HepG2 (cell line): ENCODE data around the gene URB1. TPM values are rescaled to one million over a fixed set of nuclear protein-coding genes. Genes with fewer than 3 reads are reported as not detected.
A peak's percentile ranks its signal among the peaks of the same experiment; 100 is the strongest.

Source experiments
- ADNP ChIP-seq: sonication (generic); formaldehyde crosslinking; IDR thresholded peaks from 2 replicates; pipeline ENCODE4 v1.4.0; 2020; ENCODE audit warnings: missing genetic modification reagents
- JUND ChIP-seq: sonication (generic); formaldehyde crosslinking; IDR thresholded peaks from 2 replicates; pipeline ENCODE4 v1.8.0; 2022; ENCODE audit warnings: mild to moderate bottlenecking, missing genetic modification reagents
- KLF16 ChIP-seq, 2 experiments: sonication (generic) in 1 of 2; formaldehyde crosslinking in 1 of 2; IDR thresholded peaks; 2 replicates each; pipeline versions ENCODE4 v1.6.1 to v1.8.0; 2016 to 2023; ENCODE audit warnings: missing genetic modification reagents in 2 of 2, missing compliant biosample characterization in 1 of 2
- LCORL ChIP-seq, 2 experiments: fragments of 450-650 bp in 1 of 2; sonication (generic) in 1 of 2; formaldehyde crosslinking in 1 of 2; IDR thresholded peaks; 2 replicates each; pipeline versions ENCODE4 v1.5.0 to v1.6.1; 2017 to 2020; ENCODE audit warnings: antibody characterized with exemption in 1 of 2, missing genetic modification reagents in 1 of 2
- MBNL3 ChIP-seq: fragments of 250-450 bp; sonication (Bioruptor Pico); conservative IDR thresholded peaks from 2 replicates; pipeline ENCODE4 v1.8.0; 2022; ENCODE audit warnings: mild to moderate bottlenecking, inconsistent platforms
- NCOA1 ChIP-seq: sonication (generic); formaldehyde crosslinking; IDR thresholded peaks from 2 replicates; pipeline ENCODE4 v1.9.0; 2021; ENCODE audit warnings: missing genetic modification reagents
- NRL ChIP-seq: sonication (generic); formaldehyde crosslinking; IDR thresholded peaks from 2 replicates; pipeline ENCODE4 v1.5.0; 2020; ENCODE audit warnings: missing genetic modification reagents, mild to moderate bottlenecking, moderate library complexity, borderline replicate concordance
- PAX8 ChIP-seq: sonication (generic); formaldehyde crosslinking; IDR thresholded peaks from 2 replicates; pipeline ENCODE4 v1.8.0; 2022; ENCODE audit warnings: mild to moderate bottlenecking, missing genetic modification reagents, borderline replicate concordance
- PRMT3 ChIP-seq: sonication (generic); formaldehyde crosslinking; IDR thresholded peaks from 2 replicates; pipeline ENCODE4 v1.8.1; 2022; ENCODE audit warnings: low read depth, mild to moderate bottlenecking, moderate library complexity, missing genetic modification reagents, borderline replicate concordance
- SMARCC2 ChIP-seq: fragments of 450-650 bp; IDR thresholded peaks from 2 replicates; pipeline ENCODE4 v1.6.1; 2017; ENCODE audit warnings: antibody characterized with exemption, mild to moderate bottlenecking
- ZFP1 ChIP-seq: IDR thresholded peaks from 2 replicates; pipeline ENCODE4 v1.6.1; 2016
- ZFP36L1 ChIP-seq: sonication (generic); formaldehyde crosslinking; IDR thresholded peaks from 2 replicates; pipeline ENCODE4 v1.8.0; 2022; ENCODE audit warnings: mild to moderate bottlenecking, missing genetic modification reagents, moderate library complexity
- ZNF12 ChIP-seq: sonication (generic); formaldehyde crosslinking; IDR thresholded peaks from 2 replicates; pipeline ENCODE4 v1.5.0; 2020; ENCODE audit warnings: missing genetic modification reagents
- ZNF652 ChIP-seq: IDR thresholded peaks from 2 replicates; pipeline ENCODE4 v1.6.1; 2016; ENCODE audit warnings: low read depth, borderline replicate concordance
- polyA plus RNA-seq, 8 experiments: library from polyadenylated mRNA; depleted of rRNA in 3 of 8; stranded (reverse) in 7 of 8; unstranded in 1 of 8; fragments of >200 nt; fragmentation: Illumina TruSeq in 4 of 8; extraction: Trizol in 4 of 8; gene quantifications; 2 replicates each; pipeline versions ENCODE4 v1.2.1 to v1.2.3, GENCODE V29; 2011 to 2016; ENCODE audit warnings: low read depth in 4 of 8, missing spikeins in 1 of 8, mixed read lengths in 1 of 8; ENCODE audit not compliant: insufficient read depth in 1 of 8
- total RNA-seq, 5 experiments: library from RNA; depleted of rRNA; stranded (reverse); fragments of >200 nt; fragmentation: Illumina TruSeq; extraction: Trizol; gene quantifications; 2 replicates each; pipeline ENCODE4 v1.2.3, GENCODE V29; 2016; ENCODE audit warnings: low read depth in 1 of 5
- TF ChIP-seq, protein P1 (sequence below): sonication (generic); formaldehyde crosslinking; conservative IDR thresholded peaks from 2 replicates; pipeline ENCODE4 v1.8.1; 2023; ENCODE audit warnings: missing genetic modification reagents
- TF ChIP-seq, protein P2 (sequence below): sonication (generic); formaldehyde crosslinking; IDR thresholded peaks from 2 replicates; pipeline ENCODE4 v1.4.0; 2020; ENCODE audit warnings: missing genetic modification reagents
- TF ChIP-seq, protein P3 (sequence below): sonication (generic); formaldehyde crosslinking; IDR thresholded peaks from 2 replicates; pipeline ENCODE4 v1.5.1; 2020; ENCODE audit warnings: mild to moderate bottlenecking, missing genetic modification reagents, borderline replicate concordance
- TF ChIP-seq, protein P4 (sequence below): sonication (generic); formaldehyde crosslinking; IDR thresholded peaks from 2 replicates; pipeline ENCODE4 v1.5.0; 2020; ENCODE audit warnings: missing genetic modification reagents, mild to moderate bottlenecking, borderline replicate concordance

URB1 gene
- total and polyA plus RNA-seq, 2 of the 13 experiments (the other 11 are each of a cell fraction or from before 2014, with no cell fraction given): 4.5 to 16.7 TPM

DNA sequence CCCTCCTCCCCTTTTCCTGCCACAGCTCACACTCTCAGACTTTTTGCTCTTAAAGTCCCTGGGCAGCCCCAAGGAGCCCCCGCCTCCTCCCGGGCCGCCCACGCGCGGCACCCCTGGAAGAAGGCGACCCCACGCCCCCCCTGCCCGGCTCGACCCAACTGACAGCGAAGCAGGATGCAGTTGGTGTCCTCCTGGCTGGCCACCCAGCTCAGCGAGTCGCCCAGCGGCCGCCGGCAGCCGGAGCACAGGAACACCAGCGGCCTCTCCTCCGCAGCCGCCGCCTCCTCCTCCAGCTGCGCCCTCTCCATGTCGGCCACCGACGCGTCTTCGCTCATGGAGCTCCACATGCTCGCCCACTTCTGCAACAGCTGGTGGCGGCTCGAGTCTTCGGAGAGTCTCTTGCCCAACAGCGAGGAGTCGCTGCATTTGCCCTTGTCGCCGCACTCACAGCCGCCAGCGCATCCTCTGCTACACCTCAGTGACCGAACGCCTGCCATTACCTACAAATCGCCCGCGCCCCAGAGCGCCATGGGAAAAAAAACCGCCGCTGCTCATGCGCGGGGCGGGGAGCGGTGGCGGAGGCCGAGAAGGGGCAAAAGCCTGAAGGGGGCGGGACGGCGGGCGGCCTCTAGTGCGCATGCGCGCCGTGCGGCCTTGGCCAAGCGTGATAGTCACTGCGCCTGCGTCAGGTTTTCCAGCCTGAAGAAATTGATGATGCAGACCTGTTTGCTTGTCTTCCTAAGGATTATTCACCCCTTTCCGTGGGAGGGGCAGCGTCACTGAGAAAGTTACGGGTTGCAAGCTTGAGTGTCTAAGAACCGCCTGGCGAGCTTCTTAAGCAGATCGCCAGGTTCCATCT is 114.1 kb downstream of the URB1 start, which contains the start of gene MIS18A (continued):
- TF ChIP-seq, protein P1, sequence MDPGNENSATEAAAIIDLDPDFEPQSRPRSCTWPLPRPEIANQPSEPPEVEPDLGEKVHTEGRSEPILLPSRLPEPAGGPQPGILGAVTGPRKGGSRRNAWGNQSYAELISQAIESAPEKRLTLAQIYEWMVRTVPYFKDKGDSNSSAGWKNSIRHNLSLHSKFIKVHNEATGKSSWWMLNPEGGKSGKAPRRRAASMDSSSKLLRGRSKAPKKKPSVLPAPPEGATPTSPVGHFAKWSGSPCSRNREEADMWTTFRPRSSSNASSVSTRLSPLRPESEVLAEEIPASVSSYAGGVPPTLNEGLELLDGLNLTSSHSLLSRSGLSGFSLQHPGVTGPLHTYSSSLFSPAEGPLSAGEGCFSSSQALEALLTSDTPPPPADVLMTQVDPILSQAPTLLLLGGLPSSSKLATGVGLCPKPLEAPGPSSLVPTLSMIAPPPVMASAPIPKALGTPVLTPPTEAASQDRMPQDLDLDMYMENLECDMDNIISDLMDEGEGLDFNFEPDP (CRISPR knock-in tag): no peak
- TF ChIP-seq, protein P2, sequence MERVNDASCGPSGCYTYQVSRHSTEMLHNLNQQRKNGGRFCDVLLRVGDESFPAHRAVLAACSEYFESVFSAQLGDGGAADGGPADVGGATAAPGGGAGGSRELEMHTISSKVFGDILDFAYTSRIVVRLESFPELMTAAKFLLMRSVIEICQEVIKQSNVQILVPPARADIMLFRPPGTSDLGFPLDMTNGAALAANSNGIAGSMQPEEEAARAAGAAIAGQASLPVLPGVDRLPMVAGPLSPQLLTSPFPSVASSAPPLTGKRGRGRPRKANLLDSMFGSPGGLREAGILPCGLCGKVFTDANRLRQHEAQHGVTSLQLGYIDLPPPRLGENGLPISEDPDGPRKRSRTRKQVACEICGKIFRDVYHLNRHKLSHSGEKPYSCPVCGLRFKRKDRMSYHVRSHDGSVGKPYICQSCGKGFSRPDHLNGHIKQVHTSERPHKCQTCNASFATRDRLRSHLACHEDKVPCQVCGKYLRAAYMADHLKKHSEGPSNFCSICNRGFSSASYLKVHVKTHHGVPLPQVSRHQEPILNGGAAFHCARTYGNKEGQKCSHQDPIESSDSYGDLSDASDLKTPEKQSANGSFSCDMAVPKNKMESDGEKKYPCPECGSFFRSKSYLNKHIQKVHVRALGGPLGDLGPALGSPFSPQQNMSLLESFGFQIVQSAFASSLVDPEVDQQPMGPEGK: no peak
- no peak for TF ChIP-seq ZFP36L1
- no peak for TF ChIP-seq PRMT3
- no peak for TF ChIP-seq SMARCC2
- peak; percentile 37; the same call in 1 of the 2 replicates for TF ChIP-seq NRL (CRISPR knock-in tag)
- TF ChIP-seq LCORL (IDR thresholded peaks at IDR 0.05): no peak
- TF ChIP-seq LCORL (CRISPR knock-in tag; IDR thresholded peaks at IDR 0.05): 0 out of 2 replicates have a peak, but pooled peaks have one; percentile 9
- TF ChIP-seq ZFP1 (CRISPR knock-in tag): no peak
- no peak for TF ChIP-seq ZNF12 (CRISPR knock-in tag)
- no peak for TF ChIP-seq ZNF652 (CRISPR knock-in tag)
- peak in 1 of 2 experiments; percentile 88; a peak in 2 of 4 replicates for TF ChIP-seq KLF16 (CRISPR knock-in tag; IDR thresholded peaks at IDR 0.05)
- TF ChIP-seq, protein P3, sequence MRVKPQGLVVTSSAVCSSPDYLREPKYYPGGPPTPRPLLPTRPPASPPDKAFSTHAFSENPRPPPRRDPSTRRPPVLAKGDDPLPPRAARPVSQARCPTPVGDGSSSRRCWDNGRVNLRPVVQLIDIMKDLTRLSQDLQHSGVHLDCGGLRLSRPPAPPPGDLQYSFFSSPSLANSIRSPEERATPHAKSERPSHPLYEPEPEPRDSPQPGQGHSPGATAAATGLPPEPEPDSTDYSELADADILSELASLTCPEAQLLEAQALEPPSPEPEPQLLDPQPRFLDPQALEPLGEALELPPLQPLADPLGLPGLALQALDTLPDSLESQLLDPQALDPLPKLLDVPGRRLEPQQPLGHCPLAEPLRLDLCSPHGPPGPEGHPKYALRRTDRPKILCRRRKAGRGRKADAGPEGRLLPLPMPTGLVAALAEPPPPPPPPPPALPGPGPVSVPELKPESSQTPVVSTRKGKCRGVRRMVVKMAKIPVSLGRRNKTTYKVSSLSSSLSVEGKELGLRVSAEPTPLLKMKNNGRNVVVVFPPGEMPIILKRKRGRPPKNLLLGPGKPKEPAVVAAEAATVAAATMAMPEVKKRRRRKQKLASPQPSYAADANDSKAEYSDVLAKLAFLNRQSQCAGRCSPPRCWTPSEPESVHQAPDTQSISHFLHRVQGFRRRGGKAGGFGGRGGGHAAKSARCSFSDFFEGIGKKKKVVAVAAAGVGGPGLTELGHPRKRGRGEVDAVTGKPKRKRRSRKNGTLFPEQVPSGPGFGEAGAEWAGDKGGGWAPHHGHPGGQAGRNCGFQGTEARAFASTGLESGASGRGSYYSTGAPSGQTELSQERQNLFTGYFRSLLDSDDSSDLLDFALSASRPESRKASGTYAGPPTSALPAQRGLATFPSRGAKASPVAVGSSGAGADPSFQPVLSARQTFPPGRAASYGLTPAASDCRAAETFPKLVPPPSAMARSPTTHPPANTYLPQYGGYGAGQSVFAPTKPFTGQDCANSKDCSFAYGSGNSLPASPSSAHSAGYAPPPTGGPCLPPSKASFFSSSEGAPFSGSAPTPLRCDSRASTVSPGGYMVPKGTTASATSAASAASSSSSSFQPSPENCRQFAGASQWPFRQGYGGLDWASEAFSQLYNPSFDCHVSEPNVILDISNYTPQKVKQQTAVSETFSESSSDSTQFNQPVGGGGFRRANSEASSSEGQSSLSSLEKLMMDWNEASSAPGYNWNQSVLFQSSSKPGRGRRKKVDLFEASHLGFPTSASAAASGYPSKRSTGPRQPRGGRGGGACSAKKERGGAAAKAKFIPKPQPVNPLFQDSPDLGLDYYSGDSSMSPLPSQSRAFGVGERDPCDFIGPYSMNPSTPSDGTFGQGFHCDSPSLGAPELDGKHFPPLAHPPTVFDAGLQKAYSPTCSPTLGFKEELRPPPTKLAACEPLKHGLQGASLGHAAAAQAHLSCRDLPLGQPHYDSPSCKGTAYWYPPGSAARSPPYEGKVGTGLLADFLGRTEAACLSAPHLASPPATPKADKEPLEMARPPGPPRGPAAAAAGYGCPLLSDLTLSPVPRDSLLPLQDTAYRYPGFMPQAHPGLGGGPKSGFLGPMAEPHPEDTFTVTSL (CRISPR knock-in tag): no peak
- TF ChIP-seq PAX8 (CRISPR knock-in tag): no peak
- TF ChIP-seq NCOA1 (CRISPR knock-in tag): no peak
- TF ChIP-seq, protein P4, sequence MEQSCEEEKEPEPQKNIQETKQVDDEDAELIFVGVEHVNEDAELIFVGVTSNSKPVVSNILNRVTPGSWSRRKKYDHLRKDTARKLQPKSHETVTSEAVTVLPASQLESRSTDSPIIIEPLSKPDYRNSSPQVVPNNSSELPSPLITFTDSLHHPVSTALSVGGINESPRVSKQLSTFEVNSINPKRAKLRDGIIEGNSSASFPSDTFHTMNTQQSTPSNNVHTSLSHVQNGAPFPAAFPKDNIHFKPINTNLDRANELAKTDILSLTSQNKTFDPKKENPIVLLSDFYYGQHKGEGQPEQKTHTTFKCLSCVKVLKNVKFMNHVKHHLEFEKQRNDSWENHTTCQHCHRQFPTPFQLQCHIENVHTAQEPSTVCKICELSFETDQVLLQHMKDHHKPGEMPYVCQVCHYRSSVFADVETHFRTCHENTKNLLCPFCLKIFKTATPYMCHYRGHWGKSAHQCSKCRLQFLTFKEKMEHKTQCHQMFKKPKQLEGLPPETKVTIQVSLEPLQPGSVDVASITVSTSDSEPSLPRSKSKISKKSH (CRISPR knock-in tag): peak; percentile 86; the same call in 1 of the 2 replicates
- no peak for TF ChIP-seq JUND (CRISPR knock-in tag)
- TF ChIP-seq ADNP (CRISPR knock-in tag): no peak
- no peak for TF ChIP-seq MBNL3 (CRISPR knock-in tag)
